T-helper 1 cell treated with Interleukin-12 subunit alpha and Interleukin-12 subunit beta and Interleukin-4 antibody, amounts not matched to agents 30 ng/mL and 1 ng/mL, for 36 hours (primary cell): ENCODE measurements around the gene PTK7. TPM values are rescaled to one million over a fixed set of nuclear protein-coding genes. Genes with fewer than 3 reads are reported as not detected.
"Not testable (repeated sequence)": the region's sequence is repeated elsewhere in the genome, so short reads cannot be mapped to it uniquely, and the experiment has no call there.

ENCODE experiments used
- intact Hi-C: fragments of 100-400 bp; cut with micrococcal nuclease; formaldehyde crosslinking; loops from one replicate; pipeline ENCODE4 v1.15.1; 2024
- total RNA-seq: library from RNA; stranded (reverse); gene quantifications from 2 replicates; pipeline ENCODE4 v1.2.3, GENCODE V29; 2022

PTK7 gene
- 1.4 and 1.7 TPM in 2 replicates for total RNA-seq

DNA sequence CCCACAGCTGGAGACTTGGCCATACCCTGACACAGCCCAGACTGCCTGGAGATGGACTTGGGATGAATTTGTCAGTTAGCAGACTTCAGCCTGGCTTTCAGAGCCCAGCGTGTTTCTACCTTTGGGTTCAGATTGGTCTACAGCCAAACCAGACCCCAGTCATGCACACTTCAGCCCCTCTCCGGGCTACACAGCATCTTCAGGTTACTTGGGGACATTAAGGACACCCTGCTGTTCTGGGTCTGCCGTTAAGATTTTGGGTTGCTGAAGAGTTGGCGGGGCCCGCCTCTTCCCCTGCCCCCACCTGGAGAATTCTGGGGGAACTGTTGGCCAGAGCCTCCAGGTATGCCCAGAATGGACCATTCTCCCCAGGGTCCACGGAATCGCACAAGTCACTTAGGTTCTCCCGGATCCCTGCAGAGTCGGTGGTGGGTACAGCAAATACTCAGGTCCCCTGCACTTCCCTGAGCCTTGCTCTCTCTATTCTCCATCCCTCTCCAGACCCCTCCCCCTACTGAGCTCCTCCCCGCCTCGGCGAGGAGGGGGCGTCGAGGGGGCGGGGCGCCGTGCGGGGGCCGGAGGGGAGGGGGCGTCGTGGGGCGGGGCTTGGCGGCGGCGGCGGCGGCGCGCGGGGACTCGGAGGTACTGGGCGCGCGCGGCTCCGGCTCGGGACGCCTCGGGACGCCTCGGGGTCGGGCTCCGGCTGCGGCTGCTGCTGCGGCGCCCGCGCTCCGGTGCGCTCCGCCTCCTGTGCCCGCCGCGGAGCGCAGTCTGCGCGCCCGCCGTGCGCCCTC, at the start of gene PTK7:
Gene PTK7, plus strand, starts transcription at position 645 of the 794 bp plus-strand sequence. CDS start 175 bp downstream, outside the sequence.
- intact Hi-C loops: no loop called here

DNA sequence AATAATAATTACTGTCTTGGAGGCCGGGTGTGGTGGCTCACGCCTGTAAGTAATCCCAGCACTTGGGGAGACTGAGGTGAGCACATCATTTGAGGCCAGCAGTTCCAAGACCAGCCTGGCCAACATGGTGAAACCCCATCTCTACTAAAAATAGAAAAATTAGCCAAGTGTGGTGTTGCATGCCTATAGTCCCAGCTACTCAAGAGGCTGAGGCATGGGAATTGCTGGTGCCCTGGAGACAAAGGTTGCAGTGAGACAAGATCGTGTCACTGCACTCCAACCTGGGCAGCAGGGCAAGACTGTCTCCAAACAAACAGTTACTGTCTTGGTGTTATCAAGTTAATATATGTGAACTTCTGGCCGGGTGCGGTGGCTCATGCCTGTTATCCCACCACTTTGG, 49.7 kb upstream of the PTK7 start:
- intact Hi-C loops: no loop called here

DNA sequence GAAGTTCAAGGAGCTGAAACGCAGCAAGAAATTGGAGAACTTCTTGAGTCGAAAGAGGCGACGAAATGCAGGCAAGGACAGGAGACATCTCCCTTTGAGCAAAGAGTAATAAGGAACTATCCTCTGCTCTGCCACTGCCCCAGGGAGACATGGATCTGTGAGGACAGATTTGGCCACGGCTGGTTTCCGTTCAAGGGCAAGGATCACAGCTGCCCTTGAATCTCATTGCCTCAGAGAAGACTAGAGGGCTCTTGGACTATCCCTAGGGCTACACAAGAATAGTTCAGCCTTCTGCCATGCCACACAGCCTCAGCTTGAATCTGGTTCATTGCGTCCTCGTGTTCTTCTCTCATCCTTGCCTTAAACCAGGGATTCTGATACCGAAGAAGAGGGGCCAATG, 47.0 kb upstream of the PTK7 start:
- intact Hi-C loops: no loop called here

GRCh38 chr6:43032326-43032725, 43.8 kb upstream of the PTK7 start:
- intact Hi-C loops: no loop called here

DNA sequence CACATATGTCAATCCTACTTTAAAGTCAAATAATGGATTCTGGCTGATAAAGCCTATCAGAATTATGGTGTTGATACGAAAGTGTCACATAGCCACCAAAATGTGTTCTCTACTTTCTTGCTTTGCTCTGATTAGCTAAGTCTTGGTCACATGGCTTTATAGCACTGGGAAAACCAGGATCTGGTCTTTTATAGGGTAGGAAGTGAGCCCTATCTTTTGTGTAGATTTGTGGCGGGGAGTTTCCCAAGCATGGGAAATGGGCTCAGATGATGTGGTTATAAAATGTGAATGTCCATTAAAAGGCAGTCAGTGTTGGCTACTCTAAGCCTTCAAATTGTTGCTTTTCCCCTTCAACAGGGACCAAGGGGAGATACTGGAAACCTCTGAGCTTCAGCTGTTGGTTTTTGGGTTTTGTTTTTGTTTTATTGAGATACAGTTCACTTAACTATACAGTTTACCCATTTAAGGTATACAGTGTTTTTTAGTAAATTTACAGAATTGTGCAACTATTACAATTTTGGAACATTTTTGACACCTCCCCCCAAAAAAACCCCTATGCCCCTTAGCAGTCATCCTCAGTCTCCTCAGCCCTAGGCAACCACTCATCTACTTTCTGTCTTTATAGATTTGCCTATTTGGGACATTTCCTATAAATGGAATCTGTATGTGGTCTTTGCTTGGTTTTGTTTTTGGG, 42.5 kb upstream of the PTK7 start:
- intact Hi-C loops: no loop called here

DNA sequence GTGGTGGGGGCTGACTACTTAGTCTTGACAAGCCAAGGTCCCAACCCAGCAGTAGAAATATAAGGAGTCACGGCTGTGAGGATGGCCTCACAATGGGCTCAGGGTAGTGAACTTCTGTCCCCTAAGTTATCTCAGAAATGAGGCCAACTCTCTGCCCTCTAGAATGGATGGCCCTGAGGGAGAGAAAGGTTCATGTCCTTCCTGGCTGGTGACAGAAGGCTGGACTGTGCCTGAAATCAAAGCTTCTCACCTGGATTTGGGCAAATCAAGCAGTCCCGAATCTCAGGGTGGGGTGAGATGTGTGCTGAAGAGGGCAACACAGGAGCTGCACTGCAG, 42.0 kb upstream of the PTK7 start:
- intact Hi-C loops: no loop called here

DNA sequence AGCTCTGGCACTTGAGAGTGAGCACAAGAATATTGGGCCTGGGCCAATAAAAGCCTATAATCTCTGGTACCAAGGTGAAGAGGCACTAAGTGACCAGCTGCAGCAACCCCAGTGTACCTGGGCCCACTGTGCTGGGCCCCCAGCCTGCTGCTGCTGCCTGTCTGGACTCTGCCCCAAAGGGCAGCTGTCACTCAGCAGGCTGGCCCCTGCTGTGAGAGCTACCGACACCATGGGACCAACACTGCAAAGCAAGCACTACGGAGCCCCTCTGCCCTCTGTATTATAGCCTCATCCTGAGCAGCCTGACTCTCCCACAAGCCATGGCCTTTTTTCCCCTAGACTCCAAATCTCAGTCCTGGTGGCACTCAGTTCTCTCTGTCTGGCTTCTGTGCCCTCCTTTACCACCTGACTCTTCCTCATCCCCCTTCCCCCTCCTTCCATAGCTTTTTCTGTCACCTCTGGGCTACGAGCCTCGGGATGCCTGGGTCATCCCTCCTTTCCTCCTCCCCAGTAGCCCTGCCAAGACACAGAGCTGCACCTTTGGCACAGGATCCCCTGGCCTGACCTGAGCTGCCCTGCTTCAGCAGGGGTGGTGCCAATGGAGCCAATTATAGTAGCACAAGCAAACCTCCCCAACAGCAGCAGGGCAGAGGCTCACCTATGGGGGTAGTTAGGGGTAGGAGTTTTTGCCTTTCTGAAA, 40.5 kb upstream of the PTK7 start:
- intact Hi-C loops: no loop called here

DNA sequence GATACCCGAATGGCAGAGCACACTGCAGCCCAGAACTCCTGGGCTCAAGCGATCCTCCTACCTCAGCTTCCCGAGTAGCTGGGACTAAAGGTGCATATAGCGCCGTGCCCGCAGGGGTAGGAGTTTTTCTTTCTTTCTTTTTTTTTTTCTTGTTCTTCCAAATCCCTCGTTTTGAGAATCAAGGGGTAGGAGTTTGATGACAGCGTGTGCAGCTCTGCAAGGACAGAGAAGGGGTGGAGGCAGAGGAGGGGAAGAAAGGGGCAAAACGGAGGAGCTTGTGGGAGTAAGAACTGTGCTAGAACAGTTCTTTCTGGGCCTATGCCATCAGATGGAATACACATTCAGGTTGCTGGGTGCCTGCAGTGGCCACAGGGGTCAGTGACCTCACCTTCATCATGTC, 39.4 kb upstream of the PTK7 start:
- intact Hi-C loops: no loop called here

DNA sequence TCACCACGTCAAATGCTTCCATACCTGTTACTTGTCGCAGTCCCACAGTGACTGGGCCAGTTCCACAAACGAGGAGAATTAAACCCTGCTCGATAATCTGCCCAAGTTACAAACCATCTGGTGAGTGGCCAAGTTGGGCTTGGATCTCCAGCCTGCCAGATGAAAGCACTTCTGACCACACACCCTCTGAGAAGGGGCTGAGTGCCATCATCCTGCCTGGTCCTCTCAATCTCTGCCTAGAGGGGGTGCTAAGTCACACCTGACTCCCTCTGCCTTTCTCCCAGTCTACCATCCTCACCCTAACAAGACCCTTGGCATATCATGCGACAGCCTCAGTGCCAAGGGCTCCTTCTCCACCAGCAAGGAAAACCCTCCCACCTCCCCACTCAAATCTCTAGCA, 38.9 kb upstream of the PTK7 start:
- intact Hi-C loops: no loop called here

DNA sequence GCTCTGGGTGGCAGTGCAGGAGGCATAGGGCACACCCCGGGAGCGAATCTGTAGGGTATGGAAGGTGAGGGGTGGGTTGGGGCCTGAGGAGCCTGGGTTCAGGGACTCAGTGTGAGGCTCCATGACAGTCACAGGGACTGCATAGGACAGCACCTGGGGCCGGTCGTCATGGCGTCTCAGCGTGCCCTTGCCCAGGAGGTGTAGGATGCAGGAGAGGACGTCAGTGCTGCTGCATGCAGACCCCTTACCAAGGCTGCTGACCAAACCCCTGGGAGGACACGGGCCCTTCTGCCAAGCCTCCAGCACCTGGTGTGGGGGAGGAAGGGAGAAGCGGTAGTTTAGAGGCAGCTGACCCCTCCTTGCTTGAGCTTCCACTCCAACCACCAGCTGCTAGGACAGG, 38.4 kb upstream of the PTK7 start:
- intact Hi-C loops: no loop called here

- intact Hi-C loops: no loop called here
Observed at GRCh38 chr6:43038727-43039126, 37.4 kb upstream of the PTK7 start.

DNA sequence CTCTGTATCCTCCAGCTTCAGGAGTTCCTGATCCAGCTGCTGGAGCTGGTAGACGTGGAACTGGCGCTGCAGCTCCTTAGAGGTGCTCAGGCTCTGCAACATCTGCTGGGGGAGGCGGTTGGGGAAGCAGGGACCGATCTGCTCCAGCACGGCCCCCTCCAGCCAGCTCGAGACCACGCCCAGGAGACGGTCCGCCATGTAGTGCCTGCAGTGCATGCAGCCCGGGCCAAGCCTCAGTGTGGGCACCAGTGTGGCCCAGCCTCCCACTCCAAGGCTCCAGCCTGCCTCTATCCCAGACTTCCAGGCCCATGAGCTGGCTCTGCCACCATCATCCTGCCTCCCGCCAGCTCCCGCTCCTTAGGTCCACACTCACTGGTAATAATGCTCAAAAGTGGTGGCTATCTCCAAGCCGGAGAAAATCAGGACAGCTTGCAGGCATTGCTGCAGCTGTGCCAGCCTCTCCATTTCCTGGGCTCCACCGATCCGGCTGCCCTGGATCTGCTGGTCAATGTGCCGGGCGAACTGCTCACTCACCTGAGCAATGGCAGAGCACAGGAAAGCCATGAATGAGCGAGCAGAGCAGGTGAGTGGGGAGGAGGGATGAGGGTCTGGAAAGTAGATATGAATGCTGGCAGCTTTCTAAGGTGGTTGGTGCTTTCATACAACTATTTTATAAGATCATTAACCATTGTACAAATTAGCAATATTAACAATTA, 35.4 kb upstream of the PTK7 start:
- intact Hi-C loops: no loop called here

DNA sequence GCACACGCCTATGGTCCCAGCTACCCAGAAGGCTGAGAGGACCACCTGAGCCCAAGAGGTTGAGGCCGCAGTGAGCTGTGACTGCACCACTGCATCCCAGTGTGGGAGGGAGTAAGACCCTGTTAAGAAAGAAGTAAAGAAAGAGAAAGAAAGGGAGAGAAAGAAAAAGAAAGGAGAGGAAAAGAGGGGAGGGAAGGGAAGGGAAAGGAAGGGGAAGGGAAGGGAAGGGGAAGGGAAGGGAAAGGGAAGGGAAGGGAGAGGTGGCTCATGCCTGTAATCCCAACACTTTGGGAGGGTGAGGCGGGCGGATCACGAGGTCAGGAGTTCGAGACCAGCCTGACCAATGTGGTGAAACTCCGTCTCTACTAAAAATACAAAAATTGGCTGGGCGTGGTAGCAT, 34.6 kb upstream of the PTK7 start:
- intact Hi-C loops: not testable (repeated sequence)

DNA sequence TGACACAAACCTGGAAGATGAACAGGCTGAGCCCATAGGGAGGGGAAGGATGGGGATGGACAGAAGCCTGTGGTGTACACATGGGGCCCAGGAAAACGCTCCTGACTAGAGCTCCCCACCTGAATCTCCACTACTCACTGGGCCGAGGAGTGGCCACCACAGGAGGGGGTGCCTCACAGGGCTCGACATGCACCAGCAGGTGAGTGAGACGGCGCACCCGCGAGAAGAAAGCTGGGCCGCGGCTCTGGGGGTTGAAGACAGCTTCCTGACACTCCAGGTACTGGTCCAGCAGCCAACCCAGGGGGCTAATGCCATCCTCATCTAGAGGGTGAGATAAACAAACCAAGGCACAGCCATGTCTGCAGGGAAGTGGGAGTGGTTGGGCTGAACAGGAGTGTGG, 32.8 kb upstream of the PTK7 start:
- intact Hi-C loops: no loop called here

DNA sequence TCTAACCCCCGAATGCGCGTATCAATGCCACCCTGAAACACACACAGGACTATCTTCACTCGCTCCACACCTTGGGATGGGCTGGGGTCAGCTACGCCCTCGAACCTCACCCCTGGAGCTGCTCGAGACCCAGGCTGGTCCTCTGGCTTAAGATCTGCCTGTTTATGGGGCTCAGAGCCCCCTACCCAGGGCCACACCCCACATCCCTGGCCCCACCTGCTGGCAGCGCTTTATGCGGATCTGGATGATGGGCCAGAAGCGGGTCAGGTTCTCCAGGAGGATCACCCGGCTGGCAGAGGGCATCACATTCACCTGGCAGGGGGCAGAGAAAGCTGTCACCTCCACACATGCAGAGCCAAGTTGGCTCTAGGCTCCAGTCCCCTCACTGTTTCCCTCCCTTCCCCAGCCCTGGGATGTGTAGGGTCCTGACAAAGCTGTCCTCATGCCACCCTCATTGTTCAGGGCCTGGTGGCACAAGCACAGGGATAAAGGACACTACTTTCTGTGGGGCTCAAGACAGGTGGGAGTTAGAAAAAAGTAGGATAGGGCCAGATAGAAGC, 30.7 kb upstream of the PTK7 start:
- intact Hi-C loops: no loop called here

DNA sequence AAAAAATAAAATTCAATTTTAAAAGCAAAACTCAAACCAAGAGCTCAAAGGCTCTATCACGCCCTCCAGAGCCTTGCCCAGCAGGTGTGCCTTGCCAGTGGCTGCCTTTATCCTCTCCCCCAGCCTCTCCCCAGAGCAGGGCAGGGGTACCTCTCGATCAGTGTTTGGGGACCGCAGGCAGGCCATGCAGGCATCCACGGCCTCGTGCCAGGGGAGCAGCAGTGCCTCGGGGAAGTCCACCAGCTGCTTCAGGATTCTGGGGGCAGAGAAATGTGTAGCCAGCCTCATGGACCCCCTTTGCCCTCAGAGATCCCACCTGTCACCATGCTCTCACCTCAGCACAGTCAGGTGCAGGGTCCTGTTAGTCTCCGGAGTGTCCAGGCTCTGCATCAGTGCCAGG, 28.1 kb upstream of the PTK7 start:
- intact Hi-C loops: no loop called here

- intact Hi-C loops: loop anchor here (5.0 to 10.0 kb wide), 4 partner anchors 316 to 1194 kb away; partner anchors contain the start of genes HSP90AB1, POLH, XPO5 and ZNF318
Observed at GRCh38 chr6:43050981-43051380, 25.1 kb upstream of the PTK7 start.

GRCh38 chr6:43052225-43052841, 23.8 kb upstream of the PTK7 start:
- intact Hi-C loops: loop anchor here (5.0 to 10.0 kb wide), 4 partner anchors 315 to 1192 kb away; partner anchors contain the start of genes HSP90AB1, POLH, XPO5 and ZNF318

GRCh38 chr6:43052842-43053544, 23.1 kb upstream of the PTK7 start:
- intact Hi-C loops: loop anchor here (1.0 to 10.0 kb wide), 13 partner anchors 32 to 1192 kb away; partner anchors contain the start of genes CNPY3, HSP90AB1, KLHDC3 and PEX6
